HG03045 (cell line): Measurements from ENCODE around the gene HOXD9.

Source experiments
- ATAC-seq: cut with Tn5 transposase; IDR thresholded peaks from one replicate; pipeline ENCODE4 v1.9.1; 2021; ENCODE audit warnings: mild to moderate bottlenecking, moderate library complexity; ENCODE audit not compliant: unreplicated experiment

The HOXD9 gene

DNA sequence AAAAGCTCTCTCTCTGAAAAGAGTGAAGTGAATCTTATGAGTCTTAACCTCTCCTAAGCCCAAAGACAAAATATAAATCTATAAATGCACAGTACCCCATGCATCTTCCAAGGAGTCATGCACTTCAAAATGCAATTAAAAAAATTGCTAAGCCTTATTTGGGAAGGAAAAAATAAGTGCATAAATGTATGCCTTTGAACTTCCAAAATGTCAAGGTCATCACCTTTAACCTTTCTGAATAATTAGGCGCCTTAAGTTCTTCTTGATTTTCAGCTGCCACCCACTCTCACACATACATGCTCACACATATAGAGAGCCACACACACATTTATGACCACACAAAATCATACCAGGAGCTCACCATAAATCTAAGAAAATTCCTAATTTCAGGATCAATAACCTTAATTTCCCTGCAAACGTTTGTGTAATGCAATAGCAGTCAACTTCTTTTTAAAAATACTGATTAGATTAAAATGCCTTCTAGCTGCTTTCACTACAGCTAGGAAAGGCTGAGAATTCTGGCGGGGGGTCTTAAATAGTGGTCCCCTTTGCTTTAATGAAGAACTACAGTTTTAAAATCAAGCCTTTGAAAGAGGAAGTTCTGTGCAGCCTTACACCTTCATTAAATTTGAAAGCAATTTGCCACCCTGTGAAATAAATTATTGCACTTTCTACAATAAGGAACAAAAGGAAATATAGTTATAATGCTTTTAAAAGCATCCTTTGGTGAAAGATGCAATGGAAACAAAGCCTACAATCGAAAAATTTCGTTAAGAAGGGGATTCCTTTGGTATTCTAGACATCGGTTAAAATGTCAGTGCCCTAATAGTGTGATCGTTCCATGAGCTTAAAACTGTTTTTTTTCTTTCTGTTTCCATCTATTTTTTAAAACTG lies 11.9 kb upstream of the HOXD9 start:
- ATAC-seq: no peak

DNA sequence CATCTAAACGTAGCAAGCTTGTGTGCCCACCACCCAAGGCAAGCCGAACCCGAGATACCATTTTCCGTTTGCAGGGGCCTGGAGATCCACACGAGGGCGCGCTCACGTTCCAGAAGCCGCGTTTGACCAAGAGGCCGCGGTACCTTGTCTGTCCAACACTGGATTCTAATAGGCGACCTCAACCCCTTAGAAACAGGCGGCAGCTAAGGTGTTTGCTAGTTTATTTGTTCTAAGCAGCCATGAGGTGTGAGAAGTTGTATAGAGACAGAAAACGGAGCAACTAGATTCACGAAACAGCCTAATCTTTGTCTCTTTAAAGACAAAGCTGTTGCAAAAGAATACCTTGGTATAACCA lies 11.2 kb upstream of the HOXD9 start:
- ATAC-seq: no peak

DNA sequence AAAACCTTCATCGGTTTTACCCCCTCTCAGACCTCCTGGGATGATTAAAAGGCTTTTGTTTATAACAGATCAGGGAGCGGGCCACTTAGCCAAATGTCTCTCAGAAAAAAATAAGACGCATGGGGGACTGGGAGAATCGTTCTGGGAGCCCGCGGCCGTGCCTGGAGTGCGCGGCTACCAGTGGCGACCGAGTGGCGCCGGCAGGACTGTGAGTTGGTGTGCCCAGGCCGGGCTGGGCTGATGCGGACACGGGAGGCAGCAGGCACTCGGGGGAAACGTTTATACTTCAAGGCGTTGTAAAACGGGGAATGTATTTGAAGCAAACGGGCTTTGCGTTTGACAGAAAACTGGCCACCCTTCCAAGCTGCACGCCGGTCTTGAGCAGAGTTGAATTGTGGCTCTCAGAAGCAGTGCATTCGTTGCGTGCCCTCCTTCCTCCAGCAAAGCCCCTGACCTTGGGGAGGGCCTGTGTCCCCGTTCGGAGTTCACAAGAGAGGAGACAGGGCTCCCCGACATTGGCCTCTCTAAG lies 10.6 kb upstream of the HOXD9 start:
- ATAC-seq: no peak

DNA sequence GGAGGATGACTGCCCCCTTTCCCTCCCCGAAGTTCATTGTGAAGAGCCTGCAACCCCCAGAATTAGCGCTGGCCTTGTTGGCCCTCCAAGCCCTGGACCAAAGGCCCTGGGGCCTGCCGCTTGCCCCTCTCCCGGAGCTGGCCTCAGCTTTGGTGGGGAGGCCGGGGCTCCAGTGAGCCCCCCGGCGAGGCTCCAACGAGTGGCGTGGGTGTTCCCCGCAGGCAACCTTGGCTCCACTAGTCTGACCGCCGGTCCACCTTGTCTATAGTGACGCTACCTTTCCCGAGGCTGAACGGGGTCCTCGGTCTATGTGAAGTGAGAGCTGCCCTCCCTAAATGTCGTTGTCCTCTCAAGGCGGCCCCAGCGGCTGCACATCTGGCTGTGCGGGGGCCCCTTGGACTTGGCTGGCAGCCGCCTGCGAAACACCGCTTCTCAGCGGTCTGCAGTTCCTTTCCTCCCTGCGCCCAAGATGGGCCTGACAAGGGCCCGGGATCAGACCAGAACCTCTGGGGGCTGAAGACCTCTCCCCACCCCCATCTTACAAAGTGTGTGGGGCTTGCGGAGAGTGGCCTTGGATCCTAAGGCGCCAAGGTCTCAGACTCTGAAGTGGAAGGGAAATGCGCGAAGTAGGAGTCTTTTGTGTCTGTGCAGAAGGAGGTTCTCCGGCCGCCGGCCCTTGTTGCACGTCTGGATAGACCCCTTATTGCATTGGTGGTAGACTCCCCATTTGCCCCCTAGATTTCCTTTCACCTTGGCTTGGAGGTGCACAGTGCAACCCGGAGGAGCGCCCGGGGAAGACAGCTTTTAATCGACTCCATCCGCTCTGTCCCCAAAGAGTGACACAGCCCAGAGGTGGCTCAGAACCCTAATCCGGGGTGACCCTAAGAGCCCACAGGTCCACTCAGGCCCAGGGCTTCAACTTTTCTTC lies 9.9 kb upstream of the HOXD9 start:
- no peak for ATAC-seq

DNA sequence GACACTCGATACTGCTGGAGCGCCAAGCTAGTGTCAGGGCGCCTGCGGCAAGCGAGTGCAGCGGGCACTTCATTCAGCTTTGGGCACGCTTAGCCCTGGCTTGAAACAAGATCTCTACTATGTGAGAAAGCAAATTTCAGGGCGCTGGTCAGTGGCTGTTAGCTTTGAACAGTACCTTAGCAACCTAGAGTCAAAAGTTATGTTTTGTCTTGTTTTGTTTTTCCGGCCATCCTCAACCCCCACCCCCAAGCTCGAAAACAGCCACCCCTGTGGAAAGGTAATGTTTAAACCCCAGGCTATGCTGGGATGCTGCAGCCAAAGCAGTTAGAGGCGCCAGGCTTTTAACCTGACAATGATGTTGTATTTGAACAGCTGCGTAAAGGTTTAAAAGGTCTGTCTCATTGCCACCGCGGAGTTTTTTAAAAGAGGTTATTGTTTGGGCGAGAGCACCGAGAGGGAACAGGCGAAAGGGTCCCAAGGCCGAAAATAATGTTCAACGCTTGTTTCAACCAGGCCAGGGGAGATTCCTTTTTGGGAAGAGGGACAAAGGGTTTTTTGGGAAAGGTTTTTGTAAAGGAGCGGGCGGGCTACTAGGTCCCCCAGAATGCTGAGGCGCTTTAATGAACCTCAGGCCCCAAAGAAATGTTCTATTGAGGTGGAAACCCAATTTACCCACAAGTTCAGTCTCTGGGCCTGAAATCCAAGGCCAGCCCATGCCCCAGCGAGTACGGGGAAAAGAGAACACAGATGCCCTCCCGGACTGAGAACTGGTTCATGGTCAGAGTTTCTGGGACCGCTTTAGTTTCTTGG lies 8.2 kb upstream of the HOXD9 start:
- no peak for ATAC-seq

DNA sequence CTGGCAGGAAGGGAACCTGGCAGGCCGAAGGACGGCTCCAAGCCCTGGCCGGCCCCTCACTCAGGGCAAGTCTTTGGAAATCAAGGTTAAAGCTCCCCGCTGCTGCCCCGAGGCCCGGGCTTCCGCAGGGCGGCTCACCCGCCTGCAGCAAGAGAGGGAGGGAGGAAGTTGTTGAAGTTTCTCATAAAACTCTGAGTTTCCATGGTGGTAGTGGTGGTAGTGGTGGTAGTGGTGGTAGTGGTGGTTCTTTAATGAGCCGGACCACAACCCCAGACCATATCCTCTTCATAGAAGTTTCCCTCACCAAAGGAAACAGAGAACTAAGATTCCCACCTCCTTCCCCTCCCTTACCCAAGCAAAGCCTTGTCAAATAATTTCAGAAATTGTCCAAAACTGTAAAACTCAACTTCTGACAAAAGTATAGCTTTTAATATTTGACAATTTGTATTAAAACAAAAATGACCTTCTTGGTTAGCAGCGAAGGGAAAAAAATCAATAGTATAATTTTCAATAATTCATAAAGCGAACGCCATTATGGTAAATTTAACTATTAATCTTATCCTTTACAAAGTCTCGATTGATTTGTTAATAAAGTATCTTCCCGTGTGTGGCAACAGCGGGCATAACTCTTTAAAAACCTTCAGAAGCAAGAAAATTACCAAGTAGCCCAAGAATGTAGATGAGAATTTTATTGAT lies 7.4 kb upstream of the HOXD9 start:
- ATAC-seq: no peak

DNA sequence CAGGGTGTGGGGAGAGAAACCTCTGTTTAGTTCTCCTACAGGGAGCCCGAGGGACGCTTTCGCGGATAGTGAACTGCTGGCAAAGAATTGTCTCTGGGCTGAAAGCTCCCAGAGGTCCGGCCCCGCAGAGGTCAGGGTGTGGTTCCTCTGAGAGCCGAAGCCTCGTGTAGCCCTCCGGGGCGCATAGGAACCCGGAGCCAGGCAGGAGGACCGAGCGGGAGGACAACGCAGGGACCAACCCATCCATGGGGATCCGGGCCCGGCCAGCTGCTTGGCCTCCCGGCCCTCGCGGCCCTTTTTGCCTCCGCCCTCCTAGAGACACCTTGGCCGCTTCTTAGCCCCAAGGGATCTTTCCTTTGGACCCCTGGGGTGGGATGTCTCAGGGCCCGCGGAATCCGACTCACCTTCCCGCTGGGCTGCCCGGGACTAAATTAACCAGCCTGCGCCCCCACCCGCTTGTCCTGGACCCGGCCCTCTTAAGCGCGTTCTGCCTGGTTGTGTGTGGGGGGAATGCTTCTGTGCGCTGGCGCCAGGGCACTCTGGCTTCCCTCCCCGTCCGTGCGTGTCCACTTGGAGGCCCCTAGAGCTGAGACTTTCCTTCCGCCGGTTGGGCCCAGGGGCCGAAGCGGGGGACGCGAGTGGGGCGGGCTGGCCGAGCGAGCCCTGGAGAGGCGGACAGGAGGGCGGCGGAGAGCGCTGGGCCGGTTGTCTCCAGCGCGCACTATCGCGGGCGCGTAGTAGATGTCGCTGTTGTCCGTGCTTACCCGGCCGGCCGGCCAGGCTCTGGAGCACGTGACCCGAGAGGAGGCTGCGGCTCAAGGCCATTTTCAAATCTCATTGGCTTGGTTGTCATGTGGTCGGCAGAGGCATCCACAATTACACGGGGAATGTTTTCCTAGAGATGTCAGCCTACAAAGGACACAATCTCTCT lies 6.4 kb upstream of the HOXD9 start, which contains the start of gene HOXD10:
Gene HOXD10 (plus strand): TSS at position 896 of the 931 bp plus-strand sequence. CDS start 56 bp downstream, outside the sequence.
- ATAC-seq: no peak

DNA sequence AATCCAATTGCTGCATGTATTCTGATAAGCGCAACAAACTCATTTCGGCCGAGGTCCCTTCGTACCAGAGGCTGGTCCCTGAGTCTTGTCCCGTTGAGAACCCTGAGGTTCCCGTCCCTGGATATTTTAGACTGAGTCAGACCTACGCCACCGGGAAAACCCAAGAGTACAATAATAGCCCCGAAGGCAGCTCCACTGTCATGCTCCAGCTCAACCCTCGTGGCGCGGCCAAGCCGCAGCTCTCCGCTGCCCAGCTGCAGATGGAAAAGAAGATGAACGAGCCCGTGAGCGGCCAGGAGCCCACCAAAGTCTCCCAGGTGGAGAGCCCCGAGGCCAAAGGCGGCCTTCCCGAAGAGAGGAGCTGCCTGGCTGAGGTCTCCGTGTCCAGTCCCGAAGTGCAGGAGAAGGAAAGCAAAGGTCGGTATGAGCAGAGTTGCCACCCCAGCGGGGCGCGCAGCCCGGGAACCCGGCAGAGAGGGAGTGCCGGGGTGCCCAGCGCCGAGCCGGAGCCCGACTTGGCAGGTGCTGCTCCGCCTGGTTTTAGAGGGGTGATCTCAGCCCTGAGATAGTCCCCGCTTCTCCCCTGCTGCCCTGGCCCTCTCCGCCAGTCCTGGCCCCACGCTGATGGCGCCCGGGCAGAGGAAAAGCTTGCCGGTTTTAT lies 5.2 kb upstream of the HOXD9 start:
- ATAC-seq: no peak

DNA sequence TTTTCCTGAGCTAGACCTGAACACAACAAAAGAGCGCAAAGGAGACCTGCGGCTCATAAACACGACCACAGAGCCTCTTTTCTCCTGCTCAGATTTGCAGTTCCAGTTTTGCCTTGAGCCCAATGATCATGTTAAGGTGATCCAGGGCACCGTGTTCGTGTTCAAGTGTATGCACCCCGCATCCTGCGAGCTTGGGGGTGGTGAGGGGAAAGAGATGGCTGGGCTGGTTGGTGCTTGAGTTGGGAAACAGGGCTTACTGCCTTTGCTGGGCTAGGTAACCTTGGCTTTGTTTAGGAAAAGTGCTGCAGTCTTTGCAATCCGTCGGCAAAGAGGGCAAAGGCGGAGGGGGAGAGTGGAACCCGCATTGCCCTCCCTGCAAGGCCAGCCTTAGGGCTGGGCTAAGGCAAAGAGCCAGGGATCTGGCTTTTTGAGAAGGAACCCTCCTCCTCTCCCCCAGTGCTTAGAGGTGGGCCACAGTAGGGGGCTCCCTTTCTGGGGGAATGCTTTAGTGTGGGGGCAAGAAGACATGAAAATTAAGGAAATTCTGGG lies 4.6 kb upstream of the HOXD9 start:
- ATAC-seq: no peak

DNA sequence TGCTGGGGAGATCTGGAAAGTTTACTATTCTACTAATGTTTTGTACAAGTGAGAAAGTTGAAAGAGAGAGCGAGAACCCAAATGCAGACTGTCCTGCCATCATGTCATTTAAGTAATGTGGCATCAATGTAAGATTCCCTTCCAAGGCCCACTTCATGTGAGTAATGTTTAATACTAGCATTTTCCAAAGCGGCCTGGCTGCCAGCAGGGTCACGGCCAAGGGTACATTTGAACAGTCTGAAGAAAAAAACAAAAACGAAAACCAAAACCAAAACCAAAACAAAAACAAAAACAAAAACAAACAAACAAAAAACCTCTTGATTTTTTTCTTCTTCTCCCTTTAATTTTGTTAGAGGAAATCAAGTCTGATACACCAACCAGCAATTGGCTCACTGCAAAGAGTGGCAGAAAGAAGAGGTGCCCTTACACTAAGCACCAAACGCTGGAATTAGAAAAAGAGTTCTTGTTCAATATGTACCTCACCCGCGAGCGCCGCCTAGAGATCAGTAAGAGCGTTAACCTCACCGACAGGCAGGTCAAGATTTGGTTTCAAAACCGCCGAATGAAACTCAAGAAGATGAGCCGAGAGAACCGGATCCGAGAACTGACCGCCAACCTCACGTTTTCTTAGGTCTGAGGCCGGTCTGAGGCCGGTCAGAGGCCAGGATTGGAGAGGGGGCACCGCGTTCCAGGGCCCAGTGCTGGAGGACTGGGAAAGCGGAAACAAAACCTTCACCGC lies 3.7 kb upstream of the HOXD9 start:
- no peak for ATAC-seq

DNA sequence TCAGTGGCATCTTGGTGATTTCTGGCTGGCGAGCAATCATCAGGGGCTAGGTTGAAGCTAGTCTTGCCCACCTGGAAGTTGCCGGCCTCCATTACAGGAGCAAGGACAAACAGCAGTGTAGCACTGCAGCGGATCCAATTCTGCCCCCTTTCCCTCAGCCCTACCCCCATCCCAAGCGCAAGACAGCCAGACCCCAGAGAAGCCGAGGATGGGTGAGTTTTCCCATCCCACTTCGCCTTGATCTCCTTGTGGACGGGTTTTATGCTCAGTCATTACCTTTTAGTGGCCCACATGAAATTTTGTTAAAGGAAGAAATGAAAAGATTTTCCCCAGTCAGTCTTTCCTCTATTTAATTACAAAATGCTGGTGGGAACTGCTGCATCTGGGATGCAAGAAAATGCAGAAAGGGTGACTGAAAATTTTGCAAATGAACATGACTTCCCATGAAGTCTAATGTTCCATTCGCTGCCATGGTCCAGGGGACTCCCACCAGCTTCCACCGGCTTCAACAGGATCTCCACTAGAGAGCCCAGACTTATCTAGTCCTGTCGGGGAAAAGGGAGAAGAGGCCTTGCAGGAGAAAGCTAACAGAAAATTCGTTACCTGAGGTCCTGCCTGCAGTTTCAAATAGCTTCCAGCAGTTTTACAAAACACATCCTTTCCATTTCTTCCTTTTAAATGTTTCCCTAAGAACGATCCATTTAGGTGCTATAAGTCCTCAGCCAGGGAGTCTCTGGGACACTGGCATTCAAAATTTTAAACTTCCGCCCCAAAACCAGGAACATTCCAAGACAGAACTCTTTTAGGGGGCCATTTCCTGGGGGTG lies 1.9 kb upstream of the HOXD9 start:
- no peak for ATAC-seq

DNA sequence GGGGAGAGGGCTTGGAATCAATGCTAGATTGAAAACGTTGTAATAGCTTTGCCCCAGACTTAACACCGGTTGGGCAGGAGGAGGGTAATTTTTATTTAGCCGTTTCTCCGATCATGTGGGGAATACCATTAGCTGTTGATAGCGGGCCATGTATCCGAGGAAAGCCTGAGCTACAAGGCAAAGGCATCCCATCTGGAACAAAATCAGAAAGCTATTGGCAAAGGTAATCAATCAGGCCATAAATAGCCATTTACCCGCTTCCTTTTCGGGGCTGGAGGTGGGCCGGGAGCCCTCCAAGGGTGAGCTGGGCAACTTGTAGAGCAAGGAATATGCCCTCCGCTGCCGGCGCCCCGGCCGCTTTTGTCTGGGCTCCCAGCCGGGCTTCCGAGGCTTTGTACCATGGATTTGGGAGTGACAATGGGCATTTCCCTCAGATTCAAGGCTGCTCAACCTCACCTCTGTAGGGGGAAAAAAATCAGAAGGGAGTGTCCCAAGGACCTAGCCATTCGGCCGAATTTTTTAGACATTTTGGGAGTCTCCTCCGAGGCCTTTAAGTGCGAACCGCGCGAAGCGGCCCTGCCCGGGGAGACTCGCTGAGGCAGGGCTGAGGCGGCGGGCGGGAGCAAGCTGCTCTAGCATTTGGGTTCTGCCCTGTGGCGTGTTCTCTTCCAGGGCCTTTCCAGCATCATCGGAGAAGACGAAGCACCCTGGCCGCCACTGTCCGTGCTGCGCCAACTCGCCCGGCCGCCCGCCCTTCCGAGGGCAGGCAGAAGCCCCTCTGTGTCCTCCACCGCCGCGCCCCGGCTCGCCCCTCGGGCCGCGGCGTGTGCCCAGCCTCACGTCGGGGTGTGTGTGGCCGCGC lies 1.1 kb upstream of the HOXD9 start:
- no peak for ATAC-seq

DNA sequence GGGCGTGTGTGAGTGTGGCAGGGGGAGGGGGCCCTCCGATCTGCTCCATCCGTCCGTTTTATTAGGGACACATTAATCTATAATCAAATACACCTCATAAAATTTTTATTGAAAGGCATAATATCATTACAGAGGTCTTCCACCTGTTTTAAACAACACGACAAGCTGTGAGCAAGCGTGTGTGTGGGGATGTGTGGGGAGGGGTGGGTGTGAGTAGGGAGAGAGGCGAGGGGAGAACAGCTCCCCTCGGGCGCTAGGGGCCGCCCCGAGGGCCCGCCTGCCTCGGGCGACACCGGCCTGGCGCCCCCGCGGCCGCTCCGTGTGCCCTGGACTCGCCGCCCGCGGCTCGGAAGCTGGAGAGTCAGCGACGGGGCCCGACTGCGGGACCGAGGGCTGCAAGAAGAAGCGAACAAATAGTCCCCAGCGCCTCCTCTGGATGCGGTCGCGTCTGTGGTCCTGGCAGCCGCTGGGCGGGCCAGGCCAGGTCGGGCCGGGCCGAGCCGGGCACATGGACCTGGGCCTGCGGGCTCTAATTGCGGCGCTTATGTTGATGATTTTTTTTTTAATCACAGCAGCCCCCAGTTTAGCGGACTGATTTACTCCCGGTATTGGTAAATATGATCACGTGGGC lies 352 bp upstream of the HOXD9 start:
- ATAC-seq: no peak

DNA sequence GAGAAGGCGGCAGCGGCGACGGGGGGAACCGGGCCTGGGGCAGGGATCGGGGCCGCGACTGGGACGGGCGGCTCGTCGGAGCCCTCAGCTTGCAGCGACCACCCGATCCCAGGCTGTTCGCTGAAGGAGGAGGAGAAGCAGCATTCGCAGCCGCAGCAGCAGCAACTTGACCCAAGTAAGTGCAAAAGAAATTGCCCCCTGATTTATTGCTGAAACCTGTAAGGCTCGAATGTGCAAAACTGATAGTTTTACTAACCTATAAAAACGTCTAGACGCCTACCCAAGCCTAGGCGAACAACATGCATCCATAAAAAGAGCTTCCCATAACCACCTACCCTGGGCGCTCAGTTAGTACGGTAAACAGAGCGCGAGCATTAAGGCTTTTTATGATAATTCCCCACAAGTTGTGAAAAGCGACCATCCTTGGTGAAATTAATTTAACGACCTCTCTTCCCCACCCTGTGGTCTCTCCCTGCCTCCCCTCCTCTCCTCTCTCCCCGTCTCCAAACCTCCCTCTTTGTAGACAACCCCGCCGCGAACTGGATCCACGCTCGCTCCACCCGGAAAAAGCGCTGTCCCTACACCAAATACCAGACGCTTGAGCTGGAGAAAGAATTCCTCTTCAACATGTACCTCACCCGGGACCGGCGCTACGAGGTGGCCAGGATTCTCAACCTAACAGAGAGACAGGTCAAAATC lies 1.0 kb downstream of the HOXD9 start:
- ATAC-seq: no peak
